ENCODE data around the gene SPRR4.
"Not testable (repeated sequence)": the region's sequence is repeated elsewhere in the genome, so short reads cannot be mapped to it uniquely, and the experiment has no call there.

SPRR4 gene

DNA sequence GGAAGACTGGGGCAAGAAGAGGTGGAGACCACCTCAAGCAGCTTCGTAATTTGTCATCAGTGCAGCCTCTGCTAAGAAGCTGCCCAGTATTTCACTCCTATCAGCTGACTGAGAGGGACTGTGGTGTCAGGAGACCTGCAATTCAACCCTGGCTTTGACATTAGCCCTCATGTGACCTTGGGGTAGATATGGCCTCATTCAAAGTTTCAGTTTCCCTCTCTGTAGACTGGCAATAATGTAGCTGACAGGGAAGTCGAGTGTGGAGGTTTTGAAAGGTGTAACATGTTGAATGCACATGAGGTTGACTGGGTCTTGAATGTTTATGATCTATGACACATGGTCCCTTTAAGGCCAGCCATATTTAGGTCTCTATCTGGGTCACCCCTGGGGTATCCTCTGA, 2.2 kb upstream of the SPRR4 start:
- DNase-seq: no peak

DNA sequence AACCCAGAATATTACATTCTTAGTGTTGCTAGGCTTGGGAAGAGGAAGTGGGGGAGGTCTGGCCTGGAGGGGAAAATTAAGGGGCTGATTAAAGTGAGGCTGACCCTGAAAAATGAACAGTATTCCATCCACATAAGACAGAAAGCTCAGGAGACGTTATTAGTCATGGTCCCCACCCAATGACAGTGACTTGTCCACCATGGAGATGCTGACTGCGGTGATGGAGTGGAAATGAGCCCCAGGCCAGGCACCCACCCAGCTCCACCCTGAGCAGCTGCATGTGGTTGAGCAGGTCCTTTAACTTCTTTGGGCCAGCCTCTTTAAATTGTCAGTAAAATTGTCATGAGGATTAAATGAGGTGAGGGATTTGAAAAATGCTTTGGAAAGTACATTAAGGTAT, 1.4 kb upstream of the SPRR4 start:
- no peak for DNase-seq

DNA sequence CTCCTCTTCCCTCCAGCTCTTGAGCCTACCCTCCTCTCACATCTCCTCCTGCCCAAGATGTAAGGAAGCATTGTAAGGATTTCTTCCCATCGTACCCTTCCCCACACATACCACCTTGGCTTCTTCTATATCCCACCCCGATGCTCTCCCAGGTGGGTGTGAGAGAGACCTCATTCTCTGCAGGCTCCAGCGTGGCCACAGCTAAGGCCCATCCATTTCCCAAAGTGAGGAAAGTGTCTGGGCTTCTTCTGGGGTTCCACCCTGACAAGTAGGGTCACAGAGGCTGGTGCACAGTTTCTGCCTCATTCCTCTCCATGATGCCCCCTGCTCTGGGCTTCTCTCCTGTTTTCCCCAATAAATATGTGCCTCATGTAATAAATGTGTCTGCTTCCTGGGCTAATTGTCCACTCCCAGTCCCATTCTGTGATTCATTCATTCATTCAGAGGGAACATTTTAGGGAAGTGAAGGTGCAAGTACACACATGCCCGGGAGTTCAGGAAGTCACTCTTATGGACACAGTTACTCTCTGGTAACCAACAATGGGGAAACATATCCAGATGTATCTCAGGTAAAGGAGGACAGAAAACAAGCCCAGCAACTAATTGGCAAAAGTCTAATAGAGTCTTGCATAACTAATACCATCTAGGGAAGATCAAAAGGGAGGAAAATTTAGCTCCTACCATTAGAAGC, 1.9 kb downstream of the SPRR4 start:
- no peak for DNase-seq

DNA sequence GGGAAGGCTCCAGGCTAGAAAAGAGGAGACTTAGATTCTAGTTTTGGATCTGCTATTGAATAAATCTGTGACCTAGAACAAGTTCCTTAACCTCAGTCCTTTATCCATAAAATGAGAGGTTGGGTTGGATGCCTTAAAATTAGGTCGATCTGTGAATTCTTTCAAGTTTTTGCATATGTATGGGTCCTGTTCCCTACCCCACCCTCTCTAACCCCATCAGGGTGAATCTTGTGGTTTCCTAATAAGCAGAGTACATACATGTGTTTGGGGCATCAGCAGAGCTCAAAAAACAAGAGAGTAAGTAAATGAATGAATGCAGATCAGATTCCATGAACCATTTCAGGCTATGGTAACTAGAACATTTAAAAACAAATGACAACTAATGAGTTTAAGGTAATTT, 6.2 kb downstream of the SPRR4 start:
- DNase-seq: no peak

DNA sequence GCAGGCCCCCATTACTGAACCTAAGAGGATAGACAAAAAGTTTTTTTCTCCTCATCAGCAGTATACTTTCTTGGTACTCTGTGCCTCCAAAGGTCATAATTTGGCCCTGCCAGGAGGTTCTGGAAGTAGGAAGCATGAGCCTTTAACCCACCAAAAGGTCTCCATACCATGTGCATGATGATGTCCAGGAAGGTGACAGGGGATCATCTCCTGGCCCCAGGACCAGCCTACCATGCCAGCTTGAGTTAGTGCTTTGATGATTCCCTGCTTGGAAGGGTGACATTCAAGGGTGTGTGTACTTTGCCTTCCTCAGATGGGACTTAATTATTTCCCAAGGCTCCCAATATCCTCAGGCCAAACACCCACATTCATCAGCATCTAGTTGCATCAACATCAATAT, 7.2 kb downstream of the SPRR4 start:
- no peak for DNase-seq

DNA sequence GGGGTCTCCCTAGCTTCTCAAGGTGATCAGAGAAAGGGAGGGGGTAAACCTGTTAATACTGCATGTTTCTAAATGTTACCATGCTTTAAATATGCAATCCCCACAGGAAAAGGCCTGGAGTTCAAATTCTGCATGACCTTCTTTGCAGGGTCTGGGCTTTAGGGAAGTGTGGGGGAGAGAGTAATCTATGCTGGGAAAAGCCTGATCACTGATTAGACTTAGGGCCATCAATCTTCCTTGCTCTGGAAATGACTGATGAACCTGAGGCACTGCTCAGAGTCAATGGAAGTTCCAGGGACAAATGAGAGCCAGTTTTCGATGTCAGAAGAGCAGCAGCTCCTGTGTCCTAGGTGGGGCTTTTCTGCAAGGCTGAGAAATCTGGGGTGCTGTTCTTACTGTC, 10.2 kb downstream of the SPRR4 start:
- DNase-seq: no peak

DNA sequence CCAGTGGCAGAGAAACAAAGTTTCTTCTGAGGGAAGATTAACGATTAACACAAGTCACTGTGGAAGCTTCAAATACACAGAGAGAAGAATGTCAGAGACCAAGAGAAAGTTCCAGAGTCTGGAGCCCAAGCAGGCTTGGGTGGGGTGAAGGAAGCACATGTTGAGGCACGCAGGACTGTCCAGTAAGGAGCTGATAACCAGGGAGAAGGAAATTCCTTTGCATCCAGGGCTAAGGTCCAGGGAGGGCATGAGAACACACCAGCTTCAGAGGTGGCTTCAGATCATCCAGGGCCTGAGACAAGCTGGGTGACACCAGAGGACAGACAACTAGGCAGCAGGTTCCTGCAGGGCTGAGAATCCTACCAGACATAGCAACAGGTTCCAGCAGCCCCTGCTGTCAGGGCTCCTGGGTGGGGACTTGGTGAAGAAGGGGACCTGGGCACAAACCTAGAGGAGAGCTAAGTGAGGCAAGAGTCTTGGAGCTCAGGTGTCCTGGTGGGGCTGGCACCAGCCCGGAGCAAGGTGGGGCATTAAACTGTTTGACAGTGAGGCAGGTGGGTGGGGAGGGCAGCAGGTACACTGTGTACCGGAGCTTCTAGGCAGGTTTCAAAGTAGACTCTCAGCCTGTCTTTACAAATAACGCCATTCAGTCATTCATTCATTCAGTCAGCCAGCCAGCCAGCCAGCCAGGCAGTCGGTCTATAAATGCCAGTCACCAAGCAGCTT, 10.9 kb downstream of the SPRR4 start:
- DNase-seq: no peak

DNA sequence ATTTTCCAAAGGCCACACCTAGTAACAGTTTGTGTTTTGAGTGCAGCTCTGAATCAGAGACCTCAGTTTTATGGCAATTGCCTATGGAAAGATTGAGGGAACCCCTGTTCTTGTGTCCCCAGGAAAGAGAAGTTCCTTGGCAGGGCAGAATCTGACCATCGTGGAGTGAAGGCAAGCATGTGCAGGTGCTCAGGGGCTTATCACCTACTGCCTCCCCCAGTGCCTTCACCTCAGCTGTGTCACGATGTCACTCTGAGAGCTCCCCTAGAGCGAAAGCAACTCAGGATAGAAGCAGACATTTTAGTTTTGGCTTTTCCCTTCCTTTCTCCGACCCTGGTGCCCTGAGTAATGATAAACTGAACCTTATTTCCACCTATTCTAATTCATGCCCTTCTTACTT, 11.6 kb downstream of the SPRR4 start:
- DNase-seq: no peak

DNA sequence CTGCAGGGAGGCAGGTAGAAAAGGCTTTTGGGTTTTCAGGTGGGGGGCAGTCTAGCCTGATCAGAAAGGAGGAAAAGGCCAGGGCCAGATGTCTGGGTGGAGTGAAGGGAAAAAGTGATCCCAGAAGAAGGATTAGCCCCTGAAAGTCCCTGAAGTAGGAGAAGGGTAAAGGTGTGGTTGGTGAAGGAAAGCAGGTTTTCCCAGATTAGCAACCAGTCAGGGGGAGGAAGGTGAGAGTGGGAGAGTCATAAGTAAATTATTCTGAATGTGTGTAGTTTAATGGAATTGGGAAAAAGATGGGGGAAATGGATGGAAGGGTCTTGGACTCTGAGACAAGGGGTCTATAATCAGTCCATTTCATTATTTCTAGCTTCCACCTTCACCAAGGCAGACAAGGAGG, 12.8 kb downstream of the SPRR4 start:
- no peak for DNase-seq

DNA sequence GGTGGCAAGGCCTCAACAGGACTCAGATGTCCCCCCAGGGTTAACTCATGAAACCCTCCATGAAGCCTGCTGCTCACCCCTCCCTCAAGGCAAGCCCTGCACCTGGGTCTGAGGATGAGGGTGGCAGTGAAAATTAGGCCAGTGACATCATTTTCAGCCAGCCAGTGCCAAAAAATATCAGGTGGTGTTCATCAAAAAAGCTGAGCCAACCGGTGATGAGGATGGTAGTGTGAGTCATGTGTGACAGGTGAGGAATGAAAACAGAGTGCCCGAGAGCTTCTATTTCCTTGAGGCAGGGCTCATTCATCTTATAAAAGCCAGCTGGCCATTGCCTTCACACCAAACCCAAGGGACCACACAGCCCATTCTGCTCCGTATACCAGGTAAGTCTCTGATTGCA, 13.3 kb downstream of the SPRR4 start, which contains the start of gene SPRR1A:
TSS of gene SPRR1A (plus strand) at position 339 of the 400 bp plus-strand sequence. CDS start 1,150 bp downstream, outside the sequence.
- DNase-seq: no peak

DNA sequence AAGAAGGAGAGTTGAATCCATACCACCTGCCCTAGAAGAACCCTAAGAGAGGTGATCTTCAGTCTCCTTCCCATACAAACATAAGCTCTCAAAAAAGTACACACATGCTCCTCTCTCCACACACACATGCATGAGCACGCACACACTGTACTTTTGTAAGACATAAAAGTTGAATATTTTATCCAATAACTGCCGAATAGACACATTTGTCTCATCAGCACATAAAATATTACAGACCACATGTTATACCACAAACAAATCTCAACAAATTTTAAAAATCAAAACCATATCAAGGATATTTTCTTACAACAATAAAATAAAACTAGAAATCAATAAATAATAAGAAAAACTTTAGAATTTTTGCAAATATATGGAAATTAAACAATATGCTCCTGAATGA, 16.1 kb downstream of the SPRR4 start:
- no peak for DNase-seq

DNA sequence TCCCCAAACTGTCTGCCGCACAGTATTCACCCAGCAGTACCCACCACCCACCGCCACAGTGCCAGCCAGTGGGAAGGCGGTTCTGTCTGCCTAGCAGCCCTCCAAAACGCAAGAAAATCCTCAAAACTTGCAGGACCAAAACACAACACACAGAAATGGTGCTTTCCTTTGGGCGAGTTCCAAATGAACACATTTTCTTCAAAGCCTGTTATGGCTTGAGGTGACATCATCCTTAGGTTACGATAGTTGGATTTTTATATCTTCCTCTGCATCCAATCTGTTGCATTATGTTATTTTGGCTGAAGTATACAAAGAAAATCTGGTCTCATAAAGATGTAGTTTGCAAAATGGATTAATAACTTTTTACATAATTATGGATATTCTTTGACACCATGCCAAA, 22.7 kb downstream of the SPRR4 start:
- no peak for DNase-seq

DNA sequence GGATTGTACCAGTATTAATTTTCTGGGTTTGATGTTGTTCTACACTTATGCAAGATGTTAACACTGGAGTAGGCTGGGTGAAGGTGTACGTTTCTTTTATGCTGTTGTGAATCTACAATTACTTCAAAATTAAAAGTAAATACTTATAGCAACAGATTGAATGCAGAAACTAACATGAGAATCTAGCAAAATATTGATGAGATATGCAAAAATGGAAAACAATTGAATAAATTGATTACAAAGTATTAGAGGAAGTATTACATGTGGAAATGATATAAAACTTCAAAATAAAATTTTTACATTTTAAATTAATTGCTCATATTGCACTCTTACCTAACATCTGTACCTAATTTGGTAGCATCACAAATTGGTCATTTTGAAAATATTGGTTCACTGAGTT, 25.4 kb downstream of the SPRR4 start:
- DNase-seq: no peak

DNA sequence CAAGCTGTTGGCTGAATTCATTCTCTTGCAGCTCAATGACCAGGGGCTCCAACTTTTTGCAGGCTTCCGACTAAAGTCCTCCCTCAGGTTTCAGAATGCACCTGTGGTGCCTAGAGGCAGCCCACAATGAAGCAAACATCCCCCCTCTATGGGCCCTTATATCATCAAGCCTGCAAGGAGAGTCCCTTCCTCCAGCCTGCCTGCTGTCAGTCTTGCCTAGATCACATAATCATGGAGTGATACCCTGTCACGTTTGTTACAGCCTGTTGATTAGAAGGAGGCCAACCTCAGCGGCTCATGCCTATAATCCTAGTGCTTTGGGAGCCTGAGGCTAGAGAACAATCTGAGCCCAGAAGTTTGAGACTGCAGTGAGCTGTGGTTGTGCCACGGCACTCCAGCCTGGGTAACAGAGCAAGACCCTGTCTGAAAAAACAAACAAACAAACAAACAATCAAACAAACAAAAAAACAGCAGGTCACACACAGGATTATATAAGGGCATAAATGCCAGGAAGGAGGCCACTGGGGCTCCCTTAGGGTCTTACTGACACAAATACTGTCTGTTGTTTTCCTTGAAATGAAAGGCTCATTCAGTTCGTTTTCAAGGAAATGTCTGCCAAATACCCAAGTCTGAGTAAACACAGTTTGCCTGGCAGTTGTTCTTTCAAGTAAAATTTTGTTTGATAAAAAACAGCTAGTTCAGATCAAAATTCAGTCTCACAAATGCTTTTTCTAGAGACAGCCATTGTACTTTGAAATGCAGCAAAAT, 26.4 kb downstream of the SPRR4 start:
- no peak for DNase-seq

DNA sequence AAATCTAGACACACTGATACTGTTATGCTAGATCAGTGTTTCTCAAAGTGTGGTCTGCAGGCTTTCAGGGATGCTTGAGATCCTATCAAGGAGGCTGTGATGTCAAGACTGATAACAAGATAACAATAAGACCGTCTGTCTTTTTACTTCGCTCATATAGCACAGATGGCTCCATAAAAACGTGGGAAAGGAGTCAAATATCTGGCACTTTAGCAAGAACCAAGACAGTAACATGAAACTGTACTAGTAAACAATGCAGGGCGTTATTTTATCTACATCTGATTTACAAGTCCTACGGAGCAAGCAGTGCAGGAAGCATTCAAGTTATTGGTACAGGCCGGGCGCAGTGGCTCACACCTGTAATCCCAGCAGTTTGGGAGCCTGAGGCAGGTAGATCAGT, 27.5 kb downstream of the SPRR4 start:
- no peak for DNase-seq

DNA sequence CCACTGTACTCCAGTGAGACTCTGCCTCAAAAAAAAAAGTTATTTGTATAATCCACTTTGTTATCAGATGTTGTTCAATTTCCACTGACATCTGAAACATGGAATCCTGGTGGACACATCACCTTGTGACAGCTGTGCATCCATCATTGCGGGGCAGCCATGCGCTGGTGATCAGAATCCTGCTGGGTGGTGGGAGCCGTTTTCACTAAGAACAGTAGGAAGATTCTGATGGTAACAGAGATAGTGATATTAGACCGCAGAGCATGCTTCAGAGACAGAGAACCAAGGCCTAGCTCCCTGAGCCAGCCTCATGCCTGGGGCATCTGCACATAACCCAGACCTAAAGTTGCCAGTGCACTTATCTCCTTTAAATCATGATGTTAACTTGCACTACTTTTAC, 28.0 kb downstream of the SPRR4 start:
- DNase-seq: no peak

DNA sequence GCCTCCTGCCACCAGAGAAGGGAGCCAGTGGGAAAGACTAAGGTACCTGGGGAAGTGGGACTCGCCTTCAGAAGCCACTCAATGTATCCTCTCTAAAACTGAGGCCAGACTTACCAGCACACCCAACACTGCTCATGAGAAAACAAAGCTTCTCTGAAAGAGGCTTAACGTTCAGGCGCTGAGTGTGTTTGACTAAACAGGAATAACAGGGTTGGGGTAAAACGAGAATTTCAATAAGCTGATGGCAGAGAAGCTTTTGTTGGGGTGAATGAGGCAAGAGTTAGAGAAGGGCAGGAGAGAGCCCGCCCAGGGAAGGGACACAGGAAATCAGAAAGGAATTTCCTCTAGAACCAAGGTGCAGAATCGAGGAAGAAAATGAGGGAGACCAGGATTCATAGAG, 29.4 kb downstream of the SPRR4 start:
- DNase-seq: no peak

DNA sequence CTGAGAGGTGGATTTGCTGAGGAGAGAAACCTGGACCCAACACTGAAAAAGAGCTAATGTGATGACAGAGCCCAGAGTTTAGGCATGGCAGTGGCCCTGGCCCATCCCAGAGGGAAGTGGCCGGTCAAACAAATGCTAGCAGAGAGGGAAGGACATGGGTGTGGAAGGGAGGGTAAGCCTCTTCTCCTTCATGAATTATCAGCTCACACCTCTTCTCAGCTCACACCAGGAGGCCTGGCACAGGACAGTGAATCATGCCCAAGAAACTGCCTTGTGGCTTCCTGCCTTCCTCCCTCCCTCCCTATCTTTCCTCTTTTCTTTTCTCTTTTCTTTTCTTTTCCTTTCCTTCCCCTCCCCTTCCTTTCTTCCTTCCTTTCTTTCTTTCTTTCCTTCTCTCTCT, 29.8 kb downstream of the SPRR4 start:
- DNase-seq: no peak

DNA sequence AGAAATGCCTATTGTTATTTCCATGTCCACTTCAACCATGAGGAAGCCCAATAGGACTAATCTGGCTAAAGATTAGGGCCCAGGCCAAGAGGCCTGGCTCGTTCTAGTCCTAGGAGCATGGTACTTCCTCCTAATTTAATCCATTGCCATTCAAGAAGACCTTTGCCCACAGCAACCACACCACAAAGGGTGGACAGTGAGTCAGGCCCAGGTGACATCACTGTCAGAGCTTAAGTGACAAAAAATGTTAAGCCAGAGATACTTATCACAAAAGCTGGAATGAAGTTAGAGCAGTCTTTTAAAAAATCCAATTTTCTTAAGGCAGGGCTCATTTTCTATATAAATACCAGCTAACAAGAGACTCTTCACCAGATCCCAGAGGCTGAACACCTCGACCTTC, 30.9 kb downstream of the SPRR4 start, which contains the start of gene SPRR3:
TSS of gene SPRR3 (plus strand) at position 368 of the 400 bp plus-strand sequence. CDS start 1,272 bp downstream, outside the sequence.
- DNase-seq: no peak

DNA sequence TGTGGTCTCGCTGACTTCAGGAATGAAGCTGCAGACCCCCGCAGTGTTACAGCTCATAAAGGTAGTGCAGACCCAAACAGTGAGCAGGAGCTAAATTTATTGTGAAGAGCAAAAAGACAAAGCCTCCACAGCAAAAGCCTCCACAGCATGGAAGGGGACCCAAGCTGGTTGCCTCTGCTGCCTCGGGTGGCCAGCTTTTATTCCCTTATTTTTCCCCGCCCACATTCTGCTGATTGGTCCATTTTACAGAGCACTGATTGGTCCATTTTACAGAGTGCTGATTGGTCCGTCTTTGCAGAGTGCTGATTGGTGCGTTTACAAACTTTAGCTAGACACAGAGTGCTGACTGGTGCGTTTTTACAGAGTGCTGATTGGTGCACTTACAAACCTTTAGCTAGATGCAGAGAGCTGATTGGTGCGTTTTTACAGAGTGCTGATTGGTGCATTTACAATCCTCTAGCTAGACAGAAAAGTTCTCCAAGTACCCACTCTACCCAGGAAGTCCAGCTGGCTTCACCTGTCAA, 40.8 kb downstream of the SPRR4 start:
- DNase-seq: not testable (repeated sequence)

DNA sequence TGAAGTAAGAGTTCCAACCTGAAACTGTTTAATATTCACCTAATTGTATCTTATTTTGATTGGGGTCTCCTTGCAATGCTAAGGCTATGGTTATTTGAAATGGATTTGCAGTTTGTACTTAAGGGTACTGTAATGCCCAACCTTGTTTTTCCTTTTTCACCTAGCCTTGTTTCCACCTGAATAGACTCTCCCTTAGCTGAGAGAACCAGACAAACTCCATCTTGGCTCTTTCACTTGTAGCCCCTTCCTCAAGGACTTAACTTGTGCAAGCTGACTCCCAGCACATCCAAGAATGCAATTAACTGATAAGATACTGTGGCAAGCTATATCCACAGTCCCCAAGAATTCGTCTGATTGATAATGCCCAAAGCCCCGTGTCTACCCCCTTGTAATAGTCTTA, 51.4 kb downstream of the SPRR4 start:
- DNase-seq: not testable (repeated sequence)

All from stimulated activated CD4-positive, alpha-beta T cell treated with anti-CD3 and anti-CD28 coated beads, Interleukin-12 subunit alpha, Interleukin-12 subunit beta, amount 100 ng/mL, for 4 hours (primary cell).